NOMO-1 treated with dmso at 0.1 percent for 144 hours (cell line): Measurements from ENCODE around the gene RPL19.
A peak's percentile ranks its signal among the peaks of the same experiment; 100 is the strongest.
"Not testable (repeated sequence)": the region's sequence is repeated elsewhere in the genome, so short reads cannot be mapped to it uniquely, and the experiment has no call there.

Experiments used
- DNase-seq: peaks from one replicate; lab custom pipeline; 2025; ENCODE audit not compliant: unreplicated experiment; lab: John Stamatoyannopoulos, UW

The RPL19 gene

GRCh38 chr17:39244016-39244599, 44.0 kb downstream of the RPL19 start:
- DNase-seq: no peak

DNA sequence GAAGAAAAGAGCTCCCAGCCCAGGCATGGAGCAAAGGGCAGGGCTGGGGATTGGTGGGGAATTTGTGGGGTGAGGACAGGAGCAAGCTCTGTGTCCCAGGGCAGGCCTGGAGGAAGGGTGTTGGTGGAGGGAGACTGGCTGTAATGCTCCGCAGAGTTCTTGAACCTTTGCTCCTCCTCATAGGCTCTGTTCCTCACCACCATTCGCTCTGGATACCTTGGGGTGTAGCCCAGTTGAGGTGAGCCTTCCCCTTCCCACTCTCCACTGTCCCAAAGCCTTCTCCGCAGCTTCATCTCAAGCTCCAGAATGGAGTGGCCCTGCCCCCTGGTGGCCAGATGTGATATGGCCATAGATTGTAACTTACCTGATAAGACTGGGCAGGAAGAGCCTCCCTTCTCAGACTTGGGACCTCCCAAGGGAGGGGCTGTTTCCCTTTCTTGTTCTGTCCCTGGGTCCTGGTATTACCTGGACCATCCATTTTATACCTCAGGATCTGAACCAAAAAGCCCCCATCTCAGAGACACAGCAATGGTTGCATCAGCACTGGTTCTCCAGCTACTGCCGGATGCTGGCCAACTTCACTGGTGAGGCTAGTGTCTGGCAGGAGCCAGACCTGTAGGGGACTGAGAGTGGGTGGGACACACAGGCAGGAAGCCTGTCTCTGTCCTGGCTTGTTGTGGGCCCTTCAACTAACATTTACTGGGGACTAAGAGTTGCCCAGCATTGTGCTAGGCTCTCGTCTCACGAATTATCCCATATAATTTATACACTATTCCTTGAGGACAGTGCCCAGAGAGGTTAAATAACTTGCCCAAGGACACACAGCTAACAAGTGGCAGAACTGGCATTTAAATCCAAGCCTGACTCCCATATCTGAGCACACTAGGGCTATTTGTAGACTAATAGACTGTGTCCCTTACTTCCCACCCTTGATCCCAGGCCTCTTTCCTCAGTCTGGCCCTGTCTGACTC, 44.8 kb downstream of the RPL19 start:
- DNase-seq: peak; percentile 51

GRCh38 chr17:39246274-39246673, 46.2 kb downstream of the RPL19 start:
- DNase-seq: no peak

GRCh38 chr17:39250076-39250475, 50.0 kb downstream of the RPL19 start:
- DNase-seq: not testable (repeated sequence)

DNA sequence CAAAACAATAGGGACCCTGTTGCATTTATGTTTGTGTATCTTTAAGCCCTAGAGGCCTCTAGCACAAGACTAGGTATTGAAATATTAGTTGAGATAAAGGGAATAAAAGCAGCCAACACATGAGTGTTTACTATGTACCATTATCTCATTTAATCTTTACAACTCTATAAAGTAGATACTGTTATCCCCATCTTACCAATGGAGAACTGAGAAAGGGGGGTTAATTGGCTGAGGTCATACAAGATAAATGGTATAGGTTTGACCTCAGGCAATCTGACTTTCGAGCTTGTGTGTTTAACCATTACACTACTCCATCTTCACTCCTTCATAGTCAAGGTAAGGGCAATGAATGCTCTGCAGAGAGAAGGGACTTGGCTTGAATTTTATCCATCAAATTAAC, 51.9 kb downstream of the RPL19 start:
- no peak for DNase-seq

DNA sequence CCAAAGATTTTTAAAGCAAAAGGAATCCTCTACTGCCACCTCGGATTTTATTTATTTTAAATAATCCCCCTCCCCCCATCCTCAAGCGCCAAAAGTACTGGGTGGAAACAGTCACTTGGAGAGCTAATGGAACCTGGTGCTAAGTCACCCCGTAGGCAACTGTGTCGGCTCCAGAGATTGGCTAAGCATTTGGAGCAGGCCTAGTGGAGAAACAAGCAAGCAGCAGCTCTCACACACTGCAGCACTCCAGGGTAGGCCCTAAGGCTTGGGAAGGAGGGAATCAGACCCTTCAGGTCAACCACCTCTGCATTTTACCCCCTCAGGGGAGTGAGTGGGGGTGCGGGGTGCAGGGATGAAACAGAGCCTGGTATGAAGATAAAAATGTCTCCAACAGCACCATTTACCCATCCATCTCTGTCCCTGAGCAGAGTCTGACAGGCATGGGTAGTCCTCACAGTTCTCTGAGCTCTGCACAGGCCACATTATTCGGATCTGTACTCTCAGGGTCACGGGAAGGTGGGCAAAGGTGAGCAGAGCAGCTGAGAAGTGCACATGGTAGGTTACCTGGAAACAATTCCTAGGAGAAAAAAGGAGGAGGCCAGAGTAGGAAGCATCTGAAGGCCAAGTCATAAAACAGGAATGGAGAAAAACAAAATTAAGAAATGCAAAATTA, 52.8 kb downstream of the RPL19 start:
- no peak for DNase-seq
